ENCODE results near the gene PCDHB16. TPM values are rescaled to one million over a fixed set of nuclear protein-coding genes. Genes with fewer than 3 reads are reported as not detected.

Gene PCDHB16
- total and polyA plus RNA-seq, 2 of the 13 experiments (the other 11 are each of a cell fraction or from before 2014, with no cell fraction given) = 0.60 to 0.66 TPM

DNA sequence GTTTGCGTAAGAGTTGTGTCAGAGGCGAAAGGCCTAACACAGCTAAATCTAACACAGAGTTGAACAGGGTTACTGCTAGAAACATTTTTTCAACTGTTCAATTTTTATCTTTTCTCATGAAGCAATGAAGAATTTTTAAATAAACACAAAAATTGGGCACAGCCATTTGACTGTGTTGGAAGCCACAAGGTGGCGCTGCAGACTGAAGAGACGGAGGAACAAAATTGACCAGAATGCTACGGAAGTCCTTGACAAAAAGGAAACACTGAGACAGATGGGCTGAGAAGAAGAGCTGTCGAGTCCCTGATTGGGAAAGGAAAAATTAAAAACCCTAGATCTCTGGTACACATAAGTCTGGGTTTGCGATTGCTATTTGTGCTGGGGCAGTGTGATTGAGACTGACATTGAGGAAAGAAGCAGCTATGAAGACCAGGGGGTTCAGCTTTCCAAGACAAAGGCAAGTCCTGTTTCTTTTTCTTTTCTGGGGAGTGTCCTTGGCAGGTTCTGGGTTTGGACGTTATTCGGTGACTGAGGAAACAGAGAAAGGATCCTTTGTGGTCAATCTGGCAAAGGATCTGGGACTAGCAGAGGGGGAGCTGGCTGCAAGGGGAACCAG lies 4.8 kb downstream of the PCDHB16 start, which contains the start of gene PCDHB9:
TSS of gene PCDHB9 (plus strand) at position 265 of the 616 bp plus-strand sequence. CDS start at position 423, 158 bp downstream.
- ChIA-PET POLR2A (no interaction called here), CTCF (ENCODE audit: low intra/inter-chr PET ratio, low total read pairs) (interaction anchor here (1.1 kb wide), 2 partner anchors 10 to 103 kb away, joined by 3 read pairs; partner anchors contain the start of gene PCDHB8)
- no TSS peak for BruUV-seq (replicated peaks)
- Histone ChIP-seq H3K4me3 (replicated peaks in 1 of 3; ENCODE audit: insufficient read depth in 1 of 3, low read depth in 2 of 3, low read length in 3 of 3) (peak within 1 kb of the TSS in 1 of 3 experiments; percentile 4; a peak in 1 of 6 replicates), H3K79me2 (ENCODE audit: insufficient read depth, low read length) (no peaks in the 10 kb centered on the region), H3K36me3 (replicated peaks in 1 of 2; ENCODE audit: control insufficient read depth in 1 of 2, insufficient read depth in 2 of 2, low read length in 2 of 2) (no peaks in the 10 kb centered on the region), H3K4me2 (ENCODE audit: low read depth, low read length) (peak within 1 kb of the TSS; percentile 54), H3K27ac (ENCODE audit: extremely low read length, insufficient read depth, low read length) (no peak within 1 kb of the TSS), H3K9ac (ENCODE audit: insufficient read depth, low read depth, low read length) (no peak within 1 kb of the TSS), H2AFZ (ENCODE audit: low read length) (peak within 1 kb of the TSS; percentile 70), H3K27me3 (ENCODE audit: control insufficient read depth in 1 of 2, insufficient read depth in 2 of 2, low read length in 2 of 2) (no peaks in the 10 kb centered on the region), H3K4me1 (ENCODE audit: insufficient read depth, low read length) (no peaks in the 10 kb centered on the region; the same call in 1 of the 2 replicates), H4K20me1 (ENCODE audit: insufficient read depth, low read length) (no peaks in the 10 kb centered on the region), H3K9me3 (ENCODE audit: low read length) (no peaks in the 10 kb centered on the region)
- peak; percentile 40 for FAIRE-seq
- in situ Hi-C loops (cut with HindIII; ENCODE audit: extremely low pct_ligation_motif_present, low pct_unique_long_range_greater_than_20kb) (no loop called here), intact Hi-C loops (cut with micrococcal nuclease; ENCODE audit: unreplicated experiment) (no loop called here)
- ATAC-seq = peak; percentile 56; the same call in 2 of the 3 replicates
- TF ChIP-seq CTCF (CRISPR knock-in tag; IDR thresholded peaks at IDR 0.05) = peak; percentile 57
- TF ChIP-seq, protein P1, sequence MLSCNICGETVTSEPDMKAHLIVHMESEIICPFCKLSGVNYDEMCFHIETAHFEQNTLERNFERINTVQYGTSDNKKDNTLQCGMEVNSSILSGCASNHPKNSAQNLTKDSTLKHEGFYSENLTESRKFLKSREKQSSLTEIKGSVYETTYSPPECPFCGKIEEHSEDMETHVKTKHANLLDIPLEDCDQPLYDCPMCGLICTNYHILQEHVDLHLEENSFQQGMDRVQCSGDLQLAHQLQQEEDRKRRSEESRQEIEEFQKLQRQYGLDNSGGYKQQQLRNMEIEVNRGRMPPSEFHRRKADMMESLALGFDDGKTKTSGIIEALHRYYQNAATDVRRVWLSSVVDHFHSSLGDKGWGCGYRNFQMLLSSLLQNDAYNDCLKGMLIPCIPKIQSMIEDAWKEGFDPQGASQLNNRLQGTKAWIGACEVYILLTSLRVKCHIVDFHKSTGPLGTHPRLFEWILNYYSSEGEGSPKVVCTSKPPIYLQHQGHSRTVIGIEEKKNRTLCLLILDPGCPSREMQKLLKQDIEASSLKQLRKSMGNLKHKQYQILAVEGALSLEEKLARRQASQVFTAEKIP (CRISPR knock-in tag; IDR thresholded peaks at IDR 0.05; ENCODE audit: borderline replicate concordance) = no peak
- TF ChIP-seq ELF1 (CRISPR knock-in tag; IDR thresholded peaks at IDR 0.05) = peak; percentile 12; the same call in 1 of the 2 replicates
- TF ChIP-seq, protein P2, sequence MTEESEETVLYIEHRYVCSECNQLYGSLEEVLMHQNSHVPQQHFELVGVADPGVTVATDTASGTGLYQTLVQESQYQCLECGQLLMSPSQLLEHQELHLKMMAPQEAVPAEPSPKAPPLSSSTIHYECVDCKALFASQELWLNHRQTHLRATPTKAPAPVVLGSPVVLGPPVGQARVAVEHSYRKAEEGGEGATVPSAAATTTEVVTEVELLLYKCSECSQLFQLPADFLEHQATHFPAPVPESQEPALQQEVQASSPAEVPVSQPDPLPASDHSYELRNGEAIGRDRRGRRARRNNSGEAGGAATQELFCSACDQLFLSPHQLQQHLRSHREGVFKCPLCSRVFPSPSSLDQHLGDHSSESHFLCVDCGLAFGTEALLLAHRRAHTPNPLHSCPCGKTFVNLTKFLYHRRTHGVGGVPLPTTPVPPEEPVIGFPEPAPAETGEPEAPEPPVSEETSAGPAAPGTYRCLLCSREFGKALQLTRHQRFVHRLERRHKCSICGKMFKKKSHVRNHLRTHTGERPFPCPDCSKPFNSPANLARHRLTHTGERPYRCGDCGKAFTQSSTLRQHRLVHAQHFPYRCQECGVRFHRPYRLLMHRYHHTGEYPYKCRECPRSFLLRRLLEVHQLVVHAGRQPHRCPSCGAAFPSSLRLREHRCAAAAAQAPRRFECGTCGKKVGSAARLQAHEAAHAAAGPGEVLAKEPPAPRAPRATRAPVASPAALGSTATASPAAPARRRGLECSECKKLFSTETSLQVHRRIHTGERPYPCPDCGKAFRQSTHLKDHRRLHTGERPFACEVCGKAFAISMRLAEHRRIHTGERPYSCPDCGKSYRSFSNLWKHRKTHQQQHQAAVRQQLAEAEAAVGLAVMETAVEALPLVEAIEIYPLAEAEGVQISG (CRISPR knock-in tag; IDR thresholded peaks at IDR 0.05) = peak; percentile 38; the same call in 1 of the 2 replicates
- TF ChIP-seq, protein P3, sequence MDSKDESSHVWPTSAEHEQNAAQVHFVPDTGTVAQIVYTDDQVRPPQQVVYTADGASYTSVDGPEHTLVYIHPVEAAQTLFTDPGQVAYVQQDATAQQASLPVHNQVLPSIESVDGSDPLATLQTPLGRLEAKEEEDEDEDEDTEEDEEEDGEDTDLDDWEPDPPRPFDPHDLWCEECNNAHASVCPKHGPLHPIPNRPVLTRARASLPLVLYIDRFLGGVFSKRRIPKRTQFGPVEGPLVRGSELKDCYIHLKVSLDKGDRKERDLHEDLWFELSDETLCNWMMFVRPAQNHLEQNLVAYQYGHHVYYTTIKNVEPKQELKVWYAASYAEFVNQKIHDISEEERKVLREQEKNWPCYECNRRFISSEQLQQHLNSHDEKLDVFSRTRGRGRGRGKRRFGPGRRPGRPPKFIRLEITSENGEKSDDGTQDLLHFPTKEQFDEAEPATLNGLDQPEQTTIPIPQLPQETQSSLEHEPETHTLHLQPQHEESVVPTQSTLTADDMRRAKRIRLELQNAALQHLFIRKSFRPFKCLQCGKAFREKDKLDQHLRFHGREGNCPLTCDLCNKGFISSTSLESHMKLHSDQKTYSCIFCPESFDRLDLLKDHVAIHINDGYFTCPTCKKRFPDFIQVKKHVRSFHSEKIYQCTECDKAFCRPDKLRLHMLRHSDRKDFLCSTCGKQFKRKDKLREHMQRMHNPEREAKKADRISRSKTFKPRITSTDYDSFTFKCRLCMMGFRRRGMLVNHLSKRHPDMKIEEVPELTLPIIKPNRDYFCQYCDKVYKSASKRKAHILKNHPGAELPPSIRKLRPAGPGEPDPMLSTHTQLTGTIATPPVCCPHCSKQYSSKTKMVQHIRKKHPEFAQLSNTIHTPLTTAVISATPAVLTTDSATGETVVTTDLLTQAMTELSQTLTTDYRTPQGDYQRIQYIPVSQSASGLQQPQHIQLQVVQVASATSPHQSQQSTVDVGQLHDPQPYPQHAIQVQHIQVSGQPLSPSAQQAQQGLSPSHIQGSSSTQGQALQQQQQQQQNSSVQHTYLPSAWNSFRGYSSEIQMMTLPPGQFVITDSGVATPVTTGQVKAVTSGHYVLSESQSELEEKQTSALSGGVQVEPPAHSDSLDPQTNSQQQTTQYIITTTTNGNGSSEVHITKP (CRISPR knock-in tag; IDR thresholded peaks at IDR 0.05; ENCODE audit: low read depth) = no peak
- TF ChIP-seq STAG1 (CRISPR knock-in tag; IDR thresholded peaks at IDR 0.05) = no peak
- TF ChIP-seq GABPA (IDR thresholded peaks at IDR 0.05; ENCODE audit: low read depth, low read length) = no peak
- TF ChIP-seq GABPA (CRISPR knock-in tag; IDR thresholded peaks at IDR 0.05; ENCODE audit: low read depth) = peak; percentile 40; the same call in 1 of the 2 replicates
- DNase-seq (ENCODE audit: low spot score) = peak; percentile 17
- WGBS (ENCODE audit: low lambda C conversion rate) = 28% methylated on average over 9 of the region's 9 CpGs

Data from HepG2 (cell line).